IPS-18a (cell line): ENCODE data around the gene CLIC4.
"Not testable (repeated sequence)": the region's sequence is repeated elsewhere in the genome, so short reads cannot be mapped to it uniquely, and the experiment has no call there.

Source experiments
- H3K27ac ChIP-seq: one replicate; pipeline ENCODE4 v1.5.1; 2013; ENCODE audit warnings: low read length
- H3K27me3 ChIP-seq: one replicate; pipeline ENCODE4 v1.6.1; 2013; ENCODE audit warnings: mild to moderate bottlenecking, low read length; ENCODE audit not compliant: control insufficient read depth, insufficient read depth
- H3K36me3 ChIP-seq: one replicate; pipeline ENCODE4 v1.6.1; 2013; ENCODE audit warnings: low read depth, low read length; ENCODE audit not compliant: control insufficient read depth
- H3K4me1 ChIP-seq: one replicate; pipeline ENCODE4 v1.6.1; 2013; ENCODE audit warnings: low read depth, low read length; ENCODE audit not compliant: control insufficient read depth
- H3K4me3 ChIP-seq: one replicate; pipeline ENCODE4 v1.5.1; 2013; ENCODE audit warnings: low read length
- H3K9ac ChIP-seq: one replicate; pipeline ENCODE4 v1.6.1; 2013; ENCODE audit warnings: mild to moderate bottlenecking, low read length, moderate library complexity
- H3K9me3 ChIP-seq: one replicate; pipeline ENCODE4 v1.6.1; 2013; ENCODE audit warnings: low read depth, low read length; ENCODE audit not compliant: control insufficient read depth

CLIC4 gene

GRCh38 chr1:24782689-24783088 is 37.4 kb downstream of the CLIC4 start:
- no peaks in the 10 kb centered on the region for H3K27me3 ChIP-seq
- no peak overlapping the region for H3K4me3 ChIP-seq
- no peaks in the 10 kb centered on the region for H3K9me3 ChIP-seq
- H3K9ac ChIP-seq = no peak overlapping the region
- H3K4me1 ChIP-seq = no peaks in the 10 kb centered on the region
- no peaks in the 10 kb centered on the region for H3K36me3 ChIP-seq
- H3K27ac ChIP-seq = no peak overlapping the region

GRCh38 chr1:24783713-24784112 is 38.5 kb downstream of the CLIC4 start:
- no peaks in the 10 kb centered on the region for H3K9me3 ChIP-seq
- no peak overlapping the region for H3K27ac ChIP-seq
- H3K9ac ChIP-seq = no peak overlapping the region
- H3K36me3 ChIP-seq = no peaks in the 10 kb centered on the region
- H3K4me1 ChIP-seq = no peaks in the 10 kb centered on the region
- H3K4me3 ChIP-seq = no peak overlapping the region
- H3K27me3 ChIP-seq = no peaks in the 10 kb centered on the region

GRCh38 chr1:24786191-24786590 is 40.9 kb downstream of the CLIC4 start:
- Histone ChIP-seq H3K9ac (no peak overlapping the region), H3K27ac (no peak overlapping the region), H3K27me3 (no peaks in the 10 kb centered on the region), H3K9me3 (no peaks in the 10 kb centered on the region), H3K36me3 (no peaks in the 10 kb centered on the region), H3K4me3 (no peak overlapping the region), H3K4me1 (no peaks in the 10 kb centered on the region)

- Histone ChIP-seq H3K9me3 (no peaks in the 10 kb centered on the region), H3K36me3 (no peaks in the 10 kb centered on the region), H3K4me1 (no peaks in the 10 kb centered on the region), H3K27ac (no peak overlapping the region), H3K9ac (no peak overlapping the region), H3K27me3 (no peaks in the 10 kb centered on the region), H3K4me3 (no peak overlapping the region)
These were observed 45.2 kb downstream of the CLIC4 start for GRCh38 chr1:24790490-24790889.

GRCh38 chr1:24793447-24794129 is 48.3 kb downstream of the CLIC4 start:
- H3K4me1 ChIP-seq = no peaks in the 10 kb centered on the region
- H3K27me3 ChIP-seq = no peaks in the 10 kb centered on the region
- no peak overlapping the region for H3K9ac ChIP-seq
- H3K9me3 ChIP-seq = peaks cover 8% of the 10 kb centered on the region
- peaks cover 9% of the 10 kb centered on the region for H3K36me3 ChIP-seq
- H3K27ac ChIP-seq = no peak overlapping the region
- H3K4me3 ChIP-seq = no peak overlapping the region

- not testable (repeated sequence) for H3K27me3 ChIP-seq, H3K4me3 ChIP-seq, H3K4me1 ChIP-seq, H3K36me3 ChIP-seq, H3K27ac ChIP-seq, H3K9ac ChIP-seq, H3K9me3 ChIP-seq
These were observed 48.9 kb downstream of the CLIC4 start for GRCh38 chr1:24794130-24794502.

GRCh38 chr1:24795236-24795635 is 50.0 kb downstream of the CLIC4 start:
- Histone ChIP-seq H3K36me3 (peaks cover 9% of the 10 kb centered on the region), H3K4me3 (no peak overlapping the region), H3K9ac (no peak overlapping the region), H3K4me1 (no peaks in the 10 kb centered on the region), H3K27ac (no peak overlapping the region), H3K27me3 (no peaks in the 10 kb centered on the region), H3K9me3 (peaks cover 8% of the 10 kb centered on the region)

- no peak overlapping the region for H3K9ac ChIP-seq
- H3K27me3 ChIP-seq = no peaks in the 10 kb centered on the region
- H3K9me3 ChIP-seq = peaks cover 8% of the 10 kb centered on the region
- peaks cover 9% of the 10 kb centered on the region for H3K36me3 ChIP-seq
- no peaks in the 10 kb centered on the region for H3K4me1 ChIP-seq
- no peak overlapping the region for H3K4me3 ChIP-seq
- no peak overlapping the region for H3K27ac ChIP-seq
These were observed 51.3 kb downstream of the CLIC4 start for GRCh38 chr1:24796524-24796923.

- H3K4me1 ChIP-seq, H3K27ac ChIP-seq, H3K9me3 ChIP-seq, H3K36me3 ChIP-seq, H3K9ac ChIP-seq, H3K4me3 ChIP-seq, H3K27me3 ChIP-seq: not testable (repeated sequence)
These were observed 54.0 kb downstream of the CLIC4 start for GRCh38 chr1:24799242-24799641.

GRCh38 chr1:24801176-24801575 is 55.9 kb downstream of the CLIC4 start:
- Histone ChIP-seq H3K27ac (no peak overlapping the region), H3K4me1 (no peaks in the 10 kb centered on the region), H3K9ac (no peak overlapping the region)

GRCh38 chr1:24803220-24803619 is 58.0 kb downstream of the CLIC4 start:
- Histone ChIP-seq H3K36me3 (peaks cover 2% of the 10 kb centered on the region), H3K9ac (no peak overlapping the region), H3K4me1 (no peaks in the 10 kb centered on the region), H3K27me3 (no peaks in the 10 kb centered on the region), H3K4me3 (no peak overlapping the region), H3K27ac (no peak overlapping the region), H3K9me3 (peaks cover 2% of the 10 kb centered on the region)

More at GRCh38 chr1:24801176-24801575, 55.9 kb downstream of the CLIC4 start:
- Histone ChIP-seq H3K27me3 (no peaks in the 10 kb centered on the region), H3K9me3 (peaks cover 8% of the 10 kb centered on the region), H3K36me3 (peaks cover 9% of the 10 kb centered on the region), H3K4me3 (no peak overlapping the region)

- H3K4me1 ChIP-seq = no peaks in the 10 kb centered on the region
- no peaks in the 10 kb centered on the region for H3K27me3 ChIP-seq
- H3K9ac ChIP-seq = no peak overlapping the region
- H3K27ac ChIP-seq = no peak overlapping the region
- no peak overlapping the region for H3K4me3 ChIP-seq
- H3K9me3 ChIP-seq = no peaks in the 10 kb centered on the region
- no peaks in the 10 kb centered on the region for H3K36me3 ChIP-seq
These were observed 58.8 kb downstream of the CLIC4 start for GRCh38 chr1:24803987-24804530.
